Skeletal muscle cell (primary cell): ENCODE measurements around the gene RXRA.

ENCODE experiments used
- DNase-seq: peaks from one replicate; pipeline ENCODE4 v3.0.0-alpha.2; 2010; ENCODE audit warnings: low read depth
- H3K4me3 ChIP-seq: 2 replicates; pipeline ENCODE4 v1.5.1; 2011; ENCODE audit warnings: low read depth, mild to moderate bottlenecking, control low read depth, low read length, moderate library complexity

RXRA gene

GRCh38 chr9:134321531-134321930, 4.7 kb upstream of the RXRA start:
- no peak overlapping the region for H3K4me3 ChIP-seq
- no peak for DNase-seq

- no peak overlapping the region for H3K4me3 ChIP-seq
- no peak for DNase-seq
These were observed 4.1 kb upstream of the RXRA start for GRCh38 chr9:134321946-134322741.

- no peak overlapping the region for H3K4me3 ChIP-seq
- no peak for DNase-seq
These were observed 3.4 kb upstream of the RXRA start for GRCh38 chr9:134322781-134323241.

DNA sequence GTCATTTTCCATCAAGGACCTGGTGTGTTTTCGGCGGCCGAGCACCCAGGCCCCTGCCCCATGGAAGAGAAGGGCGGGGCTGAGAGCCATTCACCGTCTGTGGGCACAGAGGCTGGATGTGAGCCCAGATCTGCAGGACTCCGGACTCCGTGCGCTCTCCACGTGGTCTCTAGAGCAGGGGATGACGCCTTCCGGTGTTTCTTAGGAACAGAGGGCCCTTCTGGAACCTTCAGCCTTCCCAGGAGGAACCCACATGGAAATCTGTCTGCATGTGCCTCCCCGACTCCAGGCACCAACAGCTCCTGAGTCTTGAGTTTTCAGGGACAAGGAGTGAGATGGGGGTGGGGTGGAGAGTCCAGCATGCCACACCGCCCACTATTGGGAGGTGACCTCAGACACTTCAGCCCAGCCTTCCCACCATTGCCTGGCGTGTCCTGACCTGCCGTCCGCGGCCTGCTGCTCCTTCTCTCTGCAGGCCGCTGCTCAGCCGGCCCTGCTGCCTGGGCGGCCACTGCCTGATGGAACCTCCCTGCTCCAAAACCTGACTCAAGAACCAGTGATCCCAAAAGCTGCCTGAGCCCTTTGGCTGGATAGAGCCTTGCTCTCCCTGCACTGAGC, 2.4 kb upstream of the RXRA start:
- DNase-seq = no peak
- no peak overlapping the region for H3K4me3 ChIP-seq

- peak overlapping the region; percentile 66 for H3K4me3 ChIP-seq
- DNase-seq = no peak
These were observed 1.7 kb upstream of the RXRA start for GRCh38 chr9:134324359-134325095.

DNA sequence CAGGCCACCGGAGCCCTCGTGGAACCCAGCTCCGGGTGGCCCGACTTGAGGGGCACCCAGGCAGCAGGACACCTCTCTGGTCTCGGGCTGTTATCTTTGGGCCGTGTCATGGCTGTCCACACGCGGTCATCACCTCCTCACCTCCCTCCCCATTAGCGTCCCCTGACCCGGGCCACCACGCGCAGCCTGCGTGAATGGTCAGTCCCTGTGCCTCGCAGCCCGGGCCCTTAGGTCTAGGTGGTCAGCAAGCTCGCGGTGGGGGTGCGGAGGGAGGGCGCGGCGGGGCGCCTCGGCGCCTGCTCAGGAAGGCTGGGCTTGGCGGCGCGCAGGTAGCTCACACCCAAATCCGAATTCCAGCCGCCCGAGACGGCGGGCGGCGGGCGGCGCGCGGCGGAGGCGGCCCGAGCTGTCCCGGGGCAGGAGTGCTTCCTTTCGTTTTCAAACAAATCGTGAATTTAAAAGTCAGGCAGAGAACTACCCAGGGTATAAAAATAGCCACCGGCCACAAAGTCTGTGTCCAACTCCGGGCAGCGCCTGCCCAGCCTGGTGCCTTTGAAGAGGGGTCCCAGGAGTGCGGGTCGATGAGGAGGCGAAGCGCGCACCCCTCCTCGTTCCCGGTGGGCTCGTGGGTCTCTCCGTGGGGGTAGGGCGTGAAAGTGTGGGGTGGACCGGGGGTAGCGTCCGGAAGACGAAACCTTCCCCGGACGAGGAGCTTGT, 1.0 kb upstream of the RXRA start:
- H3K4me3 ChIP-seq = peak overlapping the region; percentile 66
- DNase-seq = no peak

DNA sequence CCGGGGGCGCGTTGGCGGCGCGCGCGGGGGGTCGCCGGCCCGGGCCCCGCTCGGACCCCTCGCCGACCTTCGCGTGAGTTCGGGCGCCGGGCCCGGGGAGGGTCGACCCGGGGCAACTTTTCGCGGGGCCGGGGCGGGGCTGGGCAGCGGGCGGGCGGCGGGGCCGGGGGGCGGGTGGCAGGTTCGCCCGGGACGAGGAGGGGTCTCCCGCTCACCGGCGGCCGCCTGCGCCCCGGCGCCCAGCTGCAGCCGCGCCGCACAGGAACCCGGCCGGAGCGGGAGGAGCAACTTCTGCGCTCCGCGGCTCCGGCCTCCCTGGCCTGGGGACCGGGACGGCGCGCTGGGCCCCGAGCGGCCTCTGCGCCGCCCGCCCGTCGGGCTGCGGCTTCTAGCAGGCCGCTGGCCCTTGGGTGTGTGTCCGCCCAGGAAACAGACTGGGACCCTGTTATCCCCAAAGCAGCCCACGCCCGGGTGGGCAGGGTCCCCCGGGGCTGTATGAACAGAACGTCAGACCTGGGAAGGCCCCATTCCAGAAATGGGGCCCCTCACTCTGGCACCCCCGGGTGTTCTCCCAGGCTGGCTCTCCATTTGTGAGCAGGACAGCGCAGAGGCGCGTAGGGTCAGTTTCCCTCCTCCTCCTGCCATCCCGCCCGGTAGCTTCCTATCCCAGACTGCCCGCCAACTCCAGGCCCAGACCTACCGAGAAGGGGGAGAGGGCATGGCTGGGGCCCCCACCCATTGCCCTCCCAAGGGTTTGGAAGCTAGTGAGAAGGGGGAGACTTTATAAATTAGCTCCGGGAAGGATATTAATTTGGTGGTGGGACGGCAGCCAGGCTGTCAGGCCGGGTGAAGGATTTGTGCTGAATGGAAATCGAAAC, 708 bp downstream of the RXRA start:
- DNase-seq = no peak
- H3K4me3 ChIP-seq = peak overlapping the region; percentile 79

DNA sequence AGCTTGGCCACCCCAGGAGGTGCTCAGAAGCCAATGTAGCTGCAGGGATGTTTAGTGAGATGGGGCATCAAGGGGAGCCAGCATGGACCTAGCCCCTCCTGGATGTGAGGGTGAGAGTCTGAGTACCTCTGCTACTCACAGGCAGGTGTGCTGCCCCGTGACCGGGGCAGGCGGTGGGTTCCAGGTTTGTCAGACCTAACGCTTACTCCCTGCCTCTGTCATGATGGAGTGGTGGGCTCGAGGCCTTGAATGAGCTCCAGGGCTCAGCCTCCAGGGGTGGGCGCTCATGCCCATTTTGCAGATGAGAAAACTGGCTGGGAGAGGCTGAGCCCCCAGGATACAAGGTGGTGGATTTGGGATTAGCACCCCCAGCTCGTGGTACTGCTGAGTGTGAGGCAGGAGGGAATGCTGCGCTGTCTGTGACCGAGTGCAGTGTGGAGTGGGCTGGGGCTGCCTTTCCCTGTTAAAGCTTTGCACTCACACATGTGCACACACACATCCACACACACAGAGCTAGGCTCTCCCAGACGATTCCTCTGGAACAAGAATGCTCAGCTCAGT, 1.5 kb downstream of the RXRA start:
- DNase-seq = no peak
- H3K4me3 ChIP-seq = peak overlapping the region; percentile 79

DNA sequence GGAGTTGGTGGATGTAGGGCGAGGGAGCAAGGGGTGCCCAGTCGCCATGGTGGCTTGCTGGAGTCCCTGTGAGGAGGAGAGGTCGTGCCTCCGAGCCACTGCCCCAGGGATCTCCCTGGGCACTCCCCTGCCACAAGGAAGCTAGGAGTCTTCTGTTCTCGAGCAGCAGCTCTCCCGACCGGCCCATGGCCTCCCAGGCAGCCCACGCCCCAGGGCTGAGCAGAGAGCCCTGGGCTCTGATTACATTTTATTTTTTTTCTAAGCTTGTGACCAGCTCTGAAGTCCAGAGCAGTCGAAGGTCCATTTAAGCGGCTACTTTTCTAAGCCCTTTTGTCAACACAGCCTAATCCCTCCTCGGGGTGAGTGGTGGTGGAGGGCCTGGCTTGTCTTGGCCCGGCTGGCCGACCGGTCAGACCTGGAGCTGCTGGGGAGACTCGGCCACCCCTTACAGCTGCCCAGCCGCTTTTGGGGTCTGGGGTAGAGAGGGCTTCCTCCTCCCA, 2.1 kb downstream of the RXRA start:
- no peak for DNase-seq
- peak overlapping the region; percentile 79 for H3K4me3 ChIP-seq

DNA sequence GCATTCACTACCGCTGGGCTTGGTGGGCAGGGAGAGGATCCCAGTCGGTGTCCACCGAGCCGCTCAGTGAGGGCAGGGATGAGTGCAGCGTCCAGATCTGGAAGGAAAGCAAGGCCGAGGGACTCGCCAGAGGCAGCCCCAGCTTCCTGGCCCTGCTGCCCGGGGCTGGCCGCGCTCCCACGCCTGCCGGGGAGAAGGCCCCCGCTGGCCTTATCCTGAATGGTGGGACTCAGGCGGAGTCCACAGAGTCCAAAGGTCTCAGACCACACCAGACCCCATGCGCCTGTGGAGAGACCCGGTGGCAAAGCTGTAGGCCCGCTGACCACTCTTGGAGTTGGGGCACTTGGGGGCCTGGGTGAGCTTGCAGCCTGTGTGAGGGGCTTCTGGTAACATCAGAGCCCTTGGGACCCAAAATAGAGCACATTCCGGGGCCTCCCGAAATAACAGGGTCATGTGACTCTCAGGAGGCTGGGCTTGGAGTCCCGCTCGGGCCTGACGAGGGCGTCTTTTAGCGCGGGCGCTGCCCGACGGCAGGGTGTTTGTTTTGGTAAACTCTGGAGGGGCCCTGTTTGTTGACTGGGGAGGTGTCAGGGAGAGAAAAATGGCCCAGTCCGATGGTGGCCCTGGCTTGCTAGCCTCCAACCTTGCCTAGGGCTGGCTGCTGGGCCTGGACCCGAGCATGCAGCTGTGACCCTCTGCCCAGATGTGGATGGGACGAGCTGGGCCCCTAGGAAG, 2.8 kb downstream of the RXRA start:
- H3K4me3 ChIP-seq = peak overlapping the region; percentile 79
- no peak for DNase-seq

GRCh38 chr9:134329576-134329855, 3.3 kb downstream of the RXRA start:
- no peak for DNase-seq
- peak overlapping the region; percentile 79 for H3K4me3 ChIP-seq

DNA sequence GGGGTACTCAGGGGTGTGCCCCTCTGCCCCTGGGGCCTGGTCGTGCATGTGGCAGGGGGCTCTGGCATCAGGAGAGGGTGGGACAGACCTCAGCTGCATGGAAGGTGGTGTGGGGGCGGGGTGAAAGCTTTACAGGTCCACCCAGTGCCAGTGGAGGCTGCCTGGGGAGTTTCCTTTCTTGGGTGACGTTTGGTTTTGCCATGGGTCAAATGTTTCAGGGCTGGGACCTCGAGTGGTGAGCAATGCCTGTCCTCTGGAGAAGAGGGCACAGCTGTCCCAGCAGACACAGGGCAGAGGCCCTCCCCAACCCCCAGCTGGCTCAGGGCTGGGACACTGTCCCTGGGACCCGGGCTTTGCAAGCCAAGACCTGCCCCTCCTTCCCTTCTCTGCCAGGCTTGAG, 3.6 kb downstream of the RXRA start:
- DNase-seq = no peak
- peak overlapping the region; percentile 79 for H3K4me3 ChIP-seq

- DNase-seq = no peak
- H3K4me3 ChIP-seq = no peak overlapping the region
These were observed 4.3 kb downstream of the RXRA start for GRCh38 chr9:134330590-134330989.

DNA sequence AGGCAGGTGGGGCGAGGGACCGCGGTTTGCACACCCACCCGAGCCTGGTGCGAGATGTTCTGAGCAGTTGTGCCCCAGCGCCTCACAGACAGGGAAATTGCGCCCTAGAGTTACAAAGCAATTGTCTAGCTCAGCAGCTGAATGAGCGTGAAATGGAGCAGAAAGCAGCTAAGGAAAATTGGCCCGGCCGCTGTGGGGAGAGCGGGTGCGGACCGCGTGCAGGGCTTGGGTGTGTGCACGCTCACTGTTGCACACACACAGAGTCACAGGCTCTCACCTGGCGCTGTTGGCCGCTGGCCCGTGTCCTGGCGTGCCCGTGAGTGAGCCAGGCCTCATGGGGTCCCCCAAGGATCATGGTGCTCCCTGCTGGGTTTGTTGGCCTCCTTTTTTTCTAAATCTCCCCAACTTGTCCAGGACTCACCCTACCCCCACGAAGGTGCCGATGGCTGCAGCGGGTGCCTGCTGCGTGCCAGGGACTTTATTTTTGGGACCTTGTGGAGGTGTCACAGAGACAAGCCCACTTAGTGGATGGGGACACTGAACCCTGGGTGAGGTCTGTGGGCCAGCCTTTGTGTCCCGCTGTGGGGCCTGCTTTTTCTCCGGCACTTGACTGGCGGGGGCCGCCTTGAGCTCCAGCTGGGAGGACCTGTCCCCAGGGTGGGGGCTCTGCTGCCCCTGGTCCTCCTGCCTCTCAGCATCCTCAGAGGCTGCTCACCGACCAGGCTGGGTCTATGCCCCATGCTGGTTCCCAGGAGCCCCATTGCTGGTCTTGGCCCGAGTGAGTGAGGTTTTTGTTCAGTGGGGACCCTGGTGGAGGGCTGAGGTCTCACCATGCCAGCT, 5.2 kb downstream of the RXRA start:
- no peak for DNase-seq
- H3K4me3 ChIP-seq = no peak overlapping the region

GRCh38 chr9:134332266-134332665, 6.0 kb downstream of the RXRA start:
- no peak overlapping the region for H3K4me3 ChIP-seq
- DNase-seq = no peak

GRCh38 chr9:134332841-134333233, 6.6 kb downstream of the RXRA start:
- no peak for DNase-seq
- H3K4me3 ChIP-seq = no peak overlapping the region

- no peak overlapping the region for H3K4me3 ChIP-seq
- DNase-seq = no peak
These were observed 7.1 kb downstream of the RXRA start for GRCh38 chr9:134333234-134333873.
